GM19240 (cell line): ENCODE measurements around the gene DTD1.
"Not testable (repeated sequence)": the region's sequence is repeated elsewhere in the genome, so short reads cannot be mapped to it uniquely, and the experiment has no call there.

Experiments
- DNase-seq: peaks from one replicate; pipeline ENCODE4 v3.0.0; 2011; ENCODE audit warnings: low spot score; ENCODE audit not compliant: insufficient read length

The DTD1 gene

DNA sequence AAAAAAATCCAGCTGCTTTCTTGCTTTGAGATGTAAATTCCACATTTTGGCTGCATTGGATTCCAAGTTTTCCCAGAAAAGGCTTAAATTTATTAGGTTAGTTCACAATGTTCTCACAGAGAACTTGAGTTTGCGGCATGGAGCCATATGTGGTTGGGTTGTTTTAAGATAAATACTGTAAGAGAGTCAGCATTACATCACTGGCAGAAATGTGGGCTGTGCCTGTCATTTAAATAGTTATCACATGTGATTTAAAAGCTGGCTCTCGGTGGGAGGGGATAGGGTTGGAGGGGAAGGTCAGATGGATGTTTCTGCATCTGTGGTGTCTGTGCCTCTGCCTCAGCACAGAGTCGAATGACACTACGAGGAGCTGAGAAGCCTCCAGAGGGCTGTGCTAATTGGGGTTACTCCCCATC lies 151.9 kb downstream of the DTD1 start:
- no peak for DNase-seq

DNA sequence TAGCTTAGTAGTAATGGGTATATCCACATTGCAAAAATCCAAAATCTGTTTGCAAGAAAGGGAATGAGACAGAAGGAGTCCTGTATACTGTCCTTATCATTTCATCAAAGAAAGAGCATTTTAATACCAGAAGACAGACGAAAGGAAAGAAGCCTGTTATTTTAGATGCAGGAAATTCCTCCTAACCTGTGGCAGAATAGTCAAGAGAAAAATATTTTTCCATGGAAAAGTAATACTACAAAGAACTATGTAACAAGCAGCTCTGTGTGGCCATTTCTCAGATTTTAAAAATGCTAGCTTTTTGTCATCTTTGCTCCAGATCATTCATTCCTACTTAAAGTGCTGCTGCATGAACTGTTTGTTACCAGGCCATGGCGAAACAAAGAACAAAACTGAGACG lies 152.9 kb downstream of the DTD1 start:
- DNase-seq = no peak

DNA sequence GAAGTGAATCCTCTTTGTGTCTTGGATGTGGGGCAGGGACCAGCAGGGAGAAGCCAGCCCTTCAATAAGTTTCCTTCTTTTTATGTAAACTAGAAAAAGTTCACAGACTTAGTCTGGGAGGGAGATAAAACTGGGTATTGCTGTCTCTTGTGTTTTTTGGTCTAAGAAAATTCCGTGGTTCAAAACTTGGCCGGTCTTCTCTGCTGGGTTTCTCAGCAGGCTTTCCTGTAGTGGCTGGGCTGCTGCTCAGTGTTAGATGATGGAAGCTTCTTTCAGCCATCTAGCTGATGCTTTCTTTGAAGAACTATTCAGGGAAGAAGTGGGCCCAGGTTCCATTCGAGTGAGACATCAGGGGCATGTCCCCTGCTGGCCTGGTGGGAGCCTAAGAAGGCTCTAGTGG lies 155.0 kb downstream of the DTD1 start:
- no peak for DNase-seq

DNA sequence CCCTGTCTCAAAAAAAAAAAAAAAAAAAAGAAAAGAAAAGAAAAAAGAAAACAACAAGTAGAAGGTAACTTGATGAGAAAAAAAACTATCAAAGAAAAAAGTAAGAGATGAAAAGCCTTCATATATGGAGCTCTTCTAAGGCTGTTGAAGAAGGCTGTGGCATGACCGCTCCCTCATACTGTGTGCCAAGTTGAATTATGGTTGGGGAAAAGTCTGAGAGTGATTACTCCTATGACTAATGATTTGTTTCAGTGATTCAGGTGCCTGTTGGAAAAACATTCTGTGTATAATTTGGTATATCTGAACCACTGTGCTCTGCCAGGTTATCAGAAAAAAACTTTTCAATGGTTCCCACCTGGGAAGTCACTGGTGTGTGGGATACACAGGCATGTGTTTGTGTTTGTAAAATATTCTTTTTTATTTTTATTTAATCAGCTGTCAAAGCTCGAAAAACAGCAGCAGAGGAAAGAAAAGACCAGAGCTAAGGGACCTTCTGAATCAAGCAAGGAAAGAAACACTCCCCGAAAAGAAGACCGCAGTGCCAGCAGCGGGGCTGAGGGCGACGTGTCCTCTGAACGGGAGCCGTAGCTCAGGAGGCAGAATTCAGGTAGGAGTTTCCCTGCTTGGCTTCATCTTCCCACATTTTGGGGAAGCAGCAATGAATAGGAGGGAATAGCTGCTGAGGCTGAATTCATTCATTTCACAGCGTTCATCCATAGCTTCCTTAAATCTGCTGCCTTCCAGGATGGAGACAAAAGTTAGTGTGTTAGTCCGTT lies 156.0 kb downstream of the DTD1 start:
- no peak for DNase-seq

DNA sequence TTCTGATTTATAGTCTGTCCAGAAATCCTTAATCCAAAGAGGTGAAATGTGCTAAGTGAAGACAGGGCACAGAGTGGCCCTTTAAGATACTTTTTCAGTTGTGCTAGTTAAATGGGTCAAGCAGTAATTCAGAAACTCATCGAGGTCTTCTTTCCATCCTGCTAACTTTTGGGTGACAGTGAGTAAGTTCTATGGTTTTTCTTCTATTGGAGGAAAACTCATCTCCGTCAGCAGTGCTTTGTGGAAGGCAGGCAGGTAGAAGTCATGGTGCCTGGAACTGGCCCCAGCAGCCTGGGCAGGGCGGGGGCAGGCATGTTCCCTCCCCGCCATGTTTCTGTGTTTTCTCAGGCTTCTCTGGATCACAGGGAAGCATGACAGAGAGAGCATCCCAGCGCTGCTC lies 159.2 kb downstream of the DTD1 start:
- no peak for DNase-seq

DNA sequence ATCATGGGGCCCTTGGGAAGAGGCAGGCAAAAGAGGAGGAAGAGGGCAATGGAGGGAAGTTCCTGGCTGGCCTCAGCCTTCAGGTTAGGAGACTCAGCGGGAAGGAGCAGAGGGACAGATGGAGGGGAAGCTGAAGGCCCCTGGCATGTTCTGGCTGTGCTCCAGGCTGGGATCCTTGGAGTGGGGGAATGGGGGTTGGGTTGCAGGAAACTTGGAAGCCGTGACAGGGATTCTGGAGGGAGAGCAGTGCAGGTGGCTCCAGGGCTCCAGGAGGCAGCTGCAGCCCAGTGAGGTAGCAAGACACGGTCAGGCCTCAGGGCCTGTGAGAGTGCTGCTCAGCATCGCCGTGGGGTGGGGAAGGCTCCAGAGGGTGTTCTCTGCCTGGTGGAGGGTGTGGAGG lies 161.1 kb downstream of the DTD1 start:
- no peak for DNase-seq

DNA sequence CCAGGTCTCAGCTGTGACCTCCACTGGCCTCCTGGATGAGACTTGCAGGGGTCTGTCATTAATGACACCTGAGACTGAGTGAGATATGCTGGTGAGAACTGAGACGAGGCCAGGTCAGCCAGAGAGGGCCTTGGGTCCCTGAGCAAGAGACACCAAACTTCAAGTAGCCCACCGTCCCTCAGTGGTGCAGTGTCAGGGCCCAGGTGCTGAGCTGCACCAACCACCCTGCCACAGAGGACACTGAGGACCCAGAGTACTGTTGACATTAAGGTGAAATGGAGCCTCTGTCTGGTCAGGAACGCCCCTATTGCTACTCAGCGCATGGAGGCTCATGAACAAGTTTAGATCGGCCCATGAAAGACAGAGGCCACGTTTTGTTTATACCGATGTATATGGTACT lies 161.7 kb downstream of the DTD1 start:
- no peak for DNase-seq

DNA sequence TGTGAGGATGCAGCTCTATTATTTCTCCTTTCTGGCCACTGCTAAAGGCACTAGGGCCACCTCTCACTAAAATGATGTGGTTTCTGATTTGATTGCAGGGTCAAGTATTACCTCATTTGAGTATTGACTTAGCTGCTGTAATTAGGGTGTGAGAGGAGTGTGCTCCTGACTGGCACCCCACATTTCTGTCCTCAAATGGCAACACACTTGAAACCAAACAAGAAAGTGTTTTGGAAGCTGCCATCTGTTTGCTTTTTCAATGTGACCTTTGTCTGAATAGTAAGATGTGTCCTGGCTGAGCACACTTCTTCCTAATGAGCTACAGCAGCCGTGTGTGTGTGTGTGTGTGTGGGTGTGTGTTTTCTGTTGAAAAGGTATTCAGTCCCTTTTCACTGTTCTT lies 162.9 kb downstream of the DTD1 start:
- no peak for DNase-seq

DNA sequence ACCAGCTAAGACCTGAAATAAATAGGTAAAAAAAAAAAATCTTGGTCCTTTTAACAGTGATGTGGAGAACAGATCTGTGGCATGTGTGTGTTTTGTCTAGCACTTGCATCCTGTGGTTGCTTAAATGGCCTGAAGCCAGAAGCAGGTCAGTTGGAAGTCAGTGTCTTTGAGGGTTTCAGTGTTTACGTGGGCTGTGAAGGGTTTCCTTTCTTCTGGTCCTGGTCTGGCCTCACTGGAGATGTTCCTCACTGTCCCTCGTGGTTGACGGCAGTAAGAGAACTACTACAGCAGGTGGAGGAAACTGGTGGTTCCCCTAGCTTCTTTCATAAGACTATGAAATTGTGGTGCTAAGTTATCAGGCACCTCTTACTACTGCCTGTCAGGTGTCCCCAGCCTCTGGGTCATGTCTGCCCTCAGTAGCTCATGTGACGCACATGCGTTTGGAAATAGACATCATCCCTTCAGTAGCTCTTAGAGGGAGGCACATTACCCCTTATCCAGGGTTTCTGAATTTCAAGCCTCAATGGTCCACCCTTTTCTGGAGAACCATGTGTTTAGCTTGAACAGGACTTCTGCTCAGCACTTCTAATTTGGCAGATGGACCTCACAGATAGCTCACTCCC lies 166.3 kb downstream of the DTD1 start:
- peak; percentile 46 for DNase-seq

DNA sequence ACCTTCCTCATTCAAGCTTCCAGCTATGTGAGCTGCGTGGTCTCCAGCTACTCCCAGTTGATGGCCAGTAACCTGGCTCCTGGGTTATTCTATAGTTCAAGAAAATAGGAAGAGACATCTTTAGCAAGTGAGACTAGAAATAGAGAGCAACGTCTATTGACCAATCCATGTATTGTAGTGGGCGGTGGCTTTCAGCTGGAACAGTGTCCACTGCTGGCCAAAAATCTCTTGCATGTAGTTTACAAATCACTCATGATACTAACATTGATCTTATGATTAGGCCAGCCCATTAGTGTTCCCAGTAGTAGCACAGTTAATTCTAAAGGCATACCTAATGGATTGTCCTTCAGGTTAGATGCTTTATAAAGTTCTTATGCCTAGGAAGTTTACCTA lies 166.8 kb downstream of the DTD1 start:
- DNase-seq = no peak

DNA sequence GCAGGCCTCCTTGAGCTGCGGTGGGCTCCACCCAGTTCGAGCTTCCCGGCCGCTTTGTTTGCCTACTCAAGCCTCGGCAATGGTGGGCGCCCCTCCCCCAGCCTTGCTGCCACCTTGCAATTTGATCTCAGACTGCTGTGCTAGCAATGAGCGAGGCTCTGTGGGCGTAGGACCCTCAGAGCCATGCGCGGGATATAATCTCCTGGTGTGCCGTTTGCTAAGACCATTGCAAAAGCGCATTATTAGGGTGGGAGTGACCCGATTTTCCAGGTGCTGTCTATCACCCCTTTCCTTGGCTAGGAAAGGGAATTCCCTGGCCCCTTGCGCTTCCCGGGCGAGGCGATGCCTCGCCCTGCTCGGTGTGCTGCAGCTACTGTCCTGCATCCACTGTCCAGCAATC lies 173.0 kb downstream of the DTD1 start:
- DNase-seq = not testable (repeated sequence)

DNA sequence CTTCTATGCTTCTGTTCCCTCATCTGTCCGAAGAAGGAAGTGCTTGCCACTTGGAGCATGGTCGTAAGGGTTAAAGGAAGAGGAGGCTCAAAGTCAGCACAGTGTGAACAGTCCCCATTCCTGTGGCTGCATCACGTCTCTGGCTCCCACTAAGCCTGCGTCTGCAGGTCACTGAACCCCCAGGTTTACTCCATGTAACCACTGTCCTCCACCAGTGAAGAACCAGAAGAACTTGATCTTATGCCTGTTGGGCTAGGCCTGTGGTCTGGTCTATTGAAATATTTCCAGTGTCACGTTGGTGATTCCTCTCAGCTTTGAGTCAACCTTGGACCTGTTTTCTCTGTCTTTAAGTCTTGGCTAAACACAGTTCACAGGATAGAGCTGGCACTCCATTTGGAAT lies 179.8 kb downstream of the DTD1 start:
- no peak for DNase-seq

DNA sequence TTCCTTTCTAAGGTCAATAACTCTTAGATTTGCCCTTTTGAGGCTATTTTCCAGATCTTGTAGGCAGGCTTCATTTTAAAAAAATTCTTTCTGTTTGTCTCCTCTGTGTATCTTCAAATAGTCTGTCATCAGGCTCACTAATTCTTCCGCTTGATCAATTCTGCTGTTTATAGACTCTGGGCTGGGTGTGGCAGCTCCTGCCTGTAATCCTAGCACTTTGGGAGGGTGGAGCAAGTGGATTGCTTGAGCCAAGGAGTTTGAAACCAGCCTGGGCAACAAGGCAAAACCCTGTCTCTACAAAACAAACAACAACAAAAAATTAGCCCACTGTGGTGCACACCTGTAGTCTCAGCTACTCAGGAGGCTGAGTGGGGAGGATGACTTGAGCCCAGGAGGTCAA lies 185.7 kb downstream of the DTD1 start:
- no peak for DNase-seq

DNA sequence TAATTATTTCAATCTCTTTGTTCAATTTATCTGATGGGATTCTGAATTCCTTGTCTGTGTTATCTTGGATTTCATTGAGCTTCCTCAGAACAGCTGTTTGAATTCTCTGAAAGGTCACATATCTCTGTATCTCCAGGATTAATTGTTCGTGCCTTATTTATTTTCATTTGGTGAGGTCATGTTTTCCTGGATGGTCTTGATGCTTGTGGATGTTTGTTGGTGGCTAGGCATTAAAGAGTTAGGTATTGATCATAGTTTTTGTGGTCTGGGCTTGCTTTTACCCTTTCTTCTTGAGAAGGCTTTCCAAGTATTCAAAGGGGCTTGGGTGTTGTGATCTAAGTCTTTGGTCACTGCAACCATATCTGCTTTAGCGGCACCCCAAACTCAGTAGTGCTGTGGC lies 186.4 kb downstream of the DTD1 start:
- DNase-seq = no peak

DNA sequence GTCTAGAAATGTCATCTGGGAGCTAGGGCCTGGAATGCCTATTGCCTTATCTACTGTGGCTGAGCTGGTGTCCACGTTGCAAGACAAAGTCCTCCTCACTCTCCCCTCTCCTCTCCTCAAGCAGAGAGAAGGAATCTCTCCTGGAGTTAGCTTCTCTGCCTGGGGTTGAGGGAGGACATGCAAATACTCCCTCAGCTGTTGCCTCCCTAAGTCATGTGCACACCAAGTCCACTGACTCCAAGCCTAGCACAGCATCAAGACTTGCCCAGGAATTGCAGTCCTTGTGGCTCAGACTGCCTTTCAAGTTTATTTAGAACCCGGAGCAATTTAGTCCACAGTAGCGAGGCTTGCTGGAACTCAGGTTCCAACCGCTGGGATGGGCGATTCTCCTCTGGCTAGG lies 187.8 kb downstream of the DTD1 start:
- no peak for DNase-seq

DNA sequence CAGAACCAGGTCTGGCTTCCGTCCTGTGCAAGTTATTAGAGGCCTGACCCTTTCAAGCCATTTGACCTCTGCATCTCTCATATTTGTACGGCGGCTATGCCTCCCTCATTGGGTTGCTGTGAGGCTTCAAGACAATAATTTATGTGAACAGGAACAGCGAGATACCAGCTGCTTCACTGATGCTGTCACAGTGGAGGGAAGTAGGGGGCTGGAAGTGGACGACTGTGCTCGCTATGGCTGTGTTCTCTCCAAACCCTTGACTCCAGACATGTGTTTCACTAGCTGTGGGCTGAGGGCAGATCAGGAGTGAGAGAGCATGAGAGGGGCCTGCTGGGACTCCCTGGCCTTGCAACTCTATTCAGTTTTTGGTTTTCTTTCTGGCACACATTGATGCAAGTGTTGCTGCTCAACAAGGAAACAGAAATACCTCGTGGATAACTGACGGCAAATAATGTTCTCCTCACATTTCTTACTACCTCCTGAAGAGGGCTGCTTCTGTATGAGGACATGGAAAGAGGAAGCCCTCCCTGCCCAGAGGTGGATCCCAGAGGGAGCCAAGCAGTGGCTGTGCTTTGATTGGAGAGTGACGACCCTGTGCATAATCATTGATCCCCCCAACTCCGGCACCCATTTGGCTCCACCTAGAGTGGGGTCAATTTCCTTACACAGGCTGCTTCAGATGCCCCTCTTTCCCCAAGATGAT lies 191.0 kb downstream of the DTD1 start:
- DNase-seq = no peak

DNA sequence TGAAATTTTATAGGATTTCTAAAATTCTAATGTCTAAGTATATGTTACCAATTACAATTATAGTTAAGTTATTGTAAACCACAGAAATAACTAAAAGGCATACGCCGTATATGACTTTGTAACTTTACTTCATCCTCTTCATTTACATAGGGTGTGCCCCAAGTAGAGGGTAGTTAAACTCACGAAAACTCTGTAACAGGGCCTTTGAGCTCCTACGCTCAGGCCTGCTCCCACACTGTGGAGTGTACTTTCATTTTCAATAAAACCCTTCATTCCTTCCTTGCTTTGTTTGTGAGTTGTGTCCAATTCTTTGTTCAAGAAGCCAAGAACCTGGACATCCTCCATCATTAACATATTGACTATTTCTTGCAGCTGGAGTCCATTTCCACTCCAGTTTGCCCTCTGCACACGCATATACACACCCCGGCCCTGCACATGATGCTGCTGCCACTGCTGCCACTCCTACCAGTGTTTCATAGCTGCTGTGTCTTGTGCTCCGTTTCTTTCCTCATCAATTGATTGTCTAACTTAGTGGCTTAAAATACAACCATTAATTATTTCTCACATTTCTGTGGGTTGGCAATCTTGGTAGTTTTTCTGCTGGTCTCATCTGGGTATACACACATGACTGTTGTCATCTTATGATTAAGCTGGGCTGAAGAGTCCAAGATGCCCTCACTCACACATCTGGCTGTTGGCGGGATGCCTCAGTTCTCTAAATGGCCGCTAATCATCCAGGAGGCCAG lies 192.7 kb downstream of the DTD1 start:
- DNase-seq = no peak

DNA sequence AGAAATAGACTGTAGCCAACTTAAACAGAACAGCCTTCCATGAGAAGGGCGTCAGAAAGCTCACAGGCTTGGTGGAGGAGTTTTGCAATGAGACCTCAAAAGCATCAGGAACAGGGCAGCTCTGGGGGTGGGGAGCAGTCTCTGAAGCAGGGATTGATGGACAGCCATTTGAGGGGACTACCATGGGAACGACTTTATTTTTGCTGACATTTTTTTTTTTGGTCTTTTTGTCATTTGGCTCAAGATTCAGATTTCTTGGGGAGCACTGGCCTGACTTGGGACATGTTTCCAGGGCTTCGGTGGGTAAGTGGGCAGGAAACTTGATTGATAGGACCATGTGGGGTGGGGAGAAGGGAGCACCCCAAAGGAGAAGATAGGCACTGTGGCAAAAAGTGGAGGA lies 193.7 kb downstream of the DTD1 start:
- DNase-seq = no peak

DNA sequence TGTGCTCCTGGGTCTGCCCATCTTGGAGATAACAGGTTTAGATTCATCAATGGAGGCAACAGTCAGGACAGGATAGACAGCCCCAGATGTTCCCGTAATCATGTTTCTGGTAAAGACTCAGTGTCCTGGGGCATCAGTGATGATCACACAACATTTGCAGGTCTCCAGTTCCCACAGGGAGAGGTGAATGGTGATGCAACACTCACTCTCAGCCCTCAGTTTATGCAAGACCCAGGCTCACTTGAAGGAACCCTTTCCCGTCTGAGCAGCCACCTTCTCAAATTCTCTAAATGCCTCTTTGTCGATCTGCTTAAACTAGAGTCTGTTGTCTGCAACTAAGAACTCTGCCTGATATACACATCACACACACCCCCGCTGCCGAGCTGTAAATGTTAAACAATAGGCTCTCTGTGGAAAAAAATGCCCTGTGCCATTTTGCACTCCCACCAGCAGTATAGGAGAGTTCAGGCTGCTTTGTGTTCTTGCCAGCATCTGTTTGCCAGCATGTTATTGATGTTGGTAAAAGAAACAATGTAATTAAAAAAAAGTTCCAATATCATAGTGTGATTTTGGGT lies 195.6 kb downstream of the DTD1 start:
- DNase-seq = no peak

DNA sequence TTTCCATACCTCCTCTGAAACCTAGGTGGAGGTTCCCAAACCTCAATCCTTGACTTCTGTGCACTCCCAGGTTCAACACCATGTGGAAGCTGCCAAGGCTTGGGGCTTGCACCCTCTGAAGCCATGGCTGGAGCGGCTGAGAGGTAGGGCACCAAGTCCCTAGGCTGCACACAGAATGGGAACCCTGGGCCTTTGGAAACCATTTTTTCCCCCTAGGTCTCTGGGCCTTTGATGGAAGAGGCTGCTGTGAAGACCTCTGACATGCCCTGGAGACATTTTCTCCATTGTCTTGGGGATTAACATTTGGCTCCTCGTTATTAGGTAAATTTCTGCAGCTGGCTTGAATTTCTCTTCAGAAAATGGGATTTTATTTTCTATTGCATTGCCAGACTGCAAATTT lies 199.2 kb downstream of the DTD1 start:
- DNase-seq = not testable (repeated sequence)

DNA sequence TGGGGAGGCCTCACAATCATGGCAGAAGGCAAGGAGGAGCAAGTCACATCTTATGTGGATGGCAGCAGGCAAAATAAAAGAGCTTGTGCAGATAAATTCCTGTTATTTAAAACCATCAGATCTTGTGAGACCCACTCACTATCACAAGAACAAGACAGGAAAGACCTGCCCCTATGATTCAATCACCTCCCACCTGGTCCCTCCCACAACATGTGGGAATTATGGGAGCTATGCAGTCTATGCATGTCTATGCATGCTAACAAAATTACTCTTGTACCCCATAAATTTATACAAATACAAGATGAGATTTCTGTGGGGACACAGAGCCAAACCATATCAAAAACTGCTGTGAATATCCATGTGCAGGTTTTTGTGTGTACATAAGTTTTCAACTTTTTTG lies 200.2 kb downstream of the DTD1 start:
- DNase-seq = no peak

DNA sequence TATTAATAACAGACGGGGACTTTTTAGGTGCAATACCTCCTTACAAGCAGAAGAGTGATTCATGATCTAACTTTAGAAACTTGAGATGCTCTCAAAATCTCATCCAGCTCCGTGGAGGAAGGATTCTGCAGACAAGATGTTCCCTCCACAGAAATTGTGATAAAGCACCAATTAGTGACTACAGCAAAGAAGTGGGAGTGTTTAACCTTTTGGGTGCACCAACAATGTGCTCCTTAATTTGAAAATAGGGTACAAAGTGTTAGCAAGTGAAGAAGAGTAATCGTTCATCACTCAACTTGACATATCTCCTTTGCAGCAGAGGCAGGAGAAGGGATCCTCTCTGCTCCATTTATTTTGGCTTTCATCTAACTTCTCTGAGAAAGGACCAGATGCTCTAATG lies 202.9 kb downstream of the DTD1 start:
- DNase-seq = no peak
